ENCODE results near the gene KRT3.

Gene KRT3

DNA sequence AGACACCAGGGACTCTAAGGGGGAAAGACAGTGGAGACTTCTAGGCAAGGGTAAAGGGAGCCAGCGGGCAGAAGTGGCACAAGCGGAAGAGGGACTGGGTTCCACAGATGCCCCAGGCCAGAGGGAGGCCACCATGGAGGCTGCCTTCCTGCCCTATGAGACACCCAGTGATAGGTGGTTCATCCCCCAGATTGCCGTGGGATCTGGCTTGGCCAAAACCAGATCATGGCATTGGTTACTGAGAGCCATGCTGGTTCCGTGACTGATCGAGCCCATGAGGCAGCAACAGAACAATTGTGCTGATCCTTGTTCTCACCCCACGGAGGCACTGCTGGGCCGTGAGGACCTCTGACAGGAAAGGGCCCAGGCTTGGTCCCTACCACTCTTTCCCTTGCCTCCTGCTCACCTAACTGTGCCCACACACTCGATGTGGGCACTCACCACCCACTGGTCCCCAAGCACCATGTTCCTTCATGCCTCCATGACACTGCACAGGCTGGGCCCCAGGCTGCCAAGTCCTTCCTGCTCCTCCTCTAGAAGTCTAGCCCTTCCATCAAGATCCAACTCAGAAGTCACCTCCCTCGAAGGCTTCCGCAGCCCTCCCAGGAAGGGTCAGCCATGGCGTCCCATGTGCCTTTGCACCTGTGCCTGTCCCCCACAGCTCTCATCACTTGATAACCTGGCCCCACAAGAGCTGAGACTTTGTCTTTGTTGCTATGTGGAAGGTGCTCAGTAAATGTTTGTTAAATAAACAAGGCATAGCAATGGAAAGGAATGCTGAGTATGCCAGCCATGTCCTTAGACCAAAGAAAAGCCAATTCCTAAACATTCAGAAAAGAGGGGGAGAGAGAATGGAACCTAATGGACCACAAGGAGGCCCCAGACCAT, 30.9 kb upstream of the KRT3 start:
- POLR2A ChIA-PET, result no interaction called here
- CTCF ChIA-PET, result no interaction called here
- no peaks in the 10 kb centered on the region for H3K4me1 ChIP-seq (ENCODE audit: control insufficient read depth, insufficient read depth, low read length)
- no peaks in the 10 kb centered on the region for H3K9me3 ChIP-seq (ENCODE audit: control insufficient read depth, insufficient read depth, low read depth, low read length)
- peak; percentile 44 for TF ChIP-seq ZFHX2 (tag by site-specific recombination; conservative IDR thresholded peaks at IDR 0.05)
- TF ChIP-seq HOXC10 (CRISPR knock-in tag; IDR thresholded peaks at IDR 0.05), result no peak
- TF ChIP-seq ZNF184 (tag by site-specific recombination; IDR thresholded peaks at IDR 0.05), result no peak
- TF ChIP-seq ZFP3 (tag by site-specific recombination; IDR thresholded peaks at IDR 0.05; ENCODE audit: low read depth), result no peak
- TF ChIP-seq SCRT2 (tag by site-specific recombination; IDR thresholded peaks at IDR 0.05), result no peak
- H3K27ac ChIP-seq (ENCODE audit: extremely low read depth, low read depth, low read length), result no peak overlapping the region
- no peaks in the 10 kb centered on the region for H3K36me3 ChIP-seq (ENCODE audit: control insufficient read depth in 2 of 2, insufficient read depth in 1 of 2, low read length in 2 of 2)
- no peak overlapping the region for H3K4me3 ChIP-seq (ENCODE audit: low read depth, low read length)

DNA sequence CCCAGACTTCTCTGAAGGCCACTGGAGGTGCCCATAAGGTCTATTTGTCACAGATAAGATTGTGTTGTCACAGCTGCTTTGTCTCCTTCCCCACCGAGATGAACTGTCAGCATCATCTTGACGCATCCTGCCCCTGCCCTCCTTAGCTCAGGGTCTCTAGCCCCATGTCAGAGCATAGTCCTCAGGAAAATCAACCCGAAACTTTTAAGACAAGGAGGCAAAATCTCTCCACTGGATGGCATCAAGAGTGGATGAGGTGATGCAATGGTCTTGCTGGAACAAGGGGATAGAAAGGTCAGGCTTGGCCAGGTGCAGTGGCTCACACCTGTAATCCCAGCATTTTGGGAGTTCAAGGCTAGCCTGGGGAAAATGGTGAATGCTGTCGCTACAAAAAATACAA, 30.0 kb upstream of the KRT3 start:
- TF ChIP-seq ZNF24 (tag by site-specific recombination; IDR thresholded peaks at IDR 0.05) (no peak), PATZ1 (tag by site-specific recombination; IDR thresholded peaks at IDR 0.05) (no peak), KLF10 (tag by site-specific recombination; IDR thresholded peaks at IDR 0.05) (no peak), ZNF701 (tag by site-specific recombination; IDR thresholded peaks at IDR 0.05) (no peak), ZNF747 (tag by site-specific recombination; IDR thresholded peaks at IDR 0.05) (no peak), ZNF19 (tag by site-specific recombination; IDR thresholded peaks at IDR 0.05; ENCODE audit: low read depth) (no peak), TSHZ1 (tag by site-specific recombination; IDR thresholded peaks at IDR 0.05; ENCODE audit: borderline replicate concordance) (no peak), EGR2 (tag by site-specific recombination; IDR thresholded peaks at IDR 0.05; ENCODE audit: low read depth) (no peak), ZFHX2 (tag by site-specific recombination; conservative IDR thresholded peaks at IDR 0.05) (no peak), HIC1 (tag by site-specific recombination; IDR thresholded peaks at IDR 0.05) (no peak), ZBTB26 (tag by site-specific recombination; optimal IDR thresholded peaks at IDR 0.05) (no peak), GFI1B (tag by site-specific recombination; IDR thresholded peaks at IDR 0.05) (no peak), ZNF596 (tag by site-specific recombination; IDR thresholded peaks at IDR 0.05) (no peak), ZNF76 (tag by site-specific recombination; IDR thresholded peaks at IDR 0.05; ENCODE audit: borderline replicate concordance, low read depth) (no peak), HOXC10 (CRISPR knock-in tag; IDR thresholded peaks at IDR 0.05) (no peak), ZNF654 (tag by site-specific recombination; IDR thresholded peaks at IDR 0.05; ENCODE audit: low read depth) (no peak), BCL11B (tag by site-specific recombination; IDR thresholded peaks at IDR 0.05; ENCODE audit: low read depth) (no peak)
- no peak overlapping the region for H3K27ac ChIP-seq (ENCODE audit: extremely low read depth, low read depth, low read length)
- H3K36me3 ChIP-seq (ENCODE audit: control insufficient read depth in 2 of 2, insufficient read depth in 1 of 2, low read length in 2 of 2), result no peaks in the 10 kb centered on the region
- CTCF ChIA-PET, result no interaction called here
- H3K4me1 ChIP-seq (ENCODE audit: control insufficient read depth, insufficient read depth, low read length), result no peaks in the 10 kb centered on the region
- POLR2A ChIA-PET, result no interaction called here
- H3K4me3 ChIP-seq (ENCODE audit: low read depth, low read length), result no peak overlapping the region
- H3K9me3 ChIP-seq (ENCODE audit: control insufficient read depth, insufficient read depth, low read depth, low read length), result no peaks in the 10 kb centered on the region
